ENCODE data around the gene REEP2. TPM values are rescaled to one million over a fixed set of nuclear protein-coding genes. Genes with fewer than 3 reads are reported as not detected.
"Not testable (repeated sequence)": the region's sequence is repeated elsewhere in the genome, so short reads cannot be mapped to it uniquely, and the experiment has no call there.

Gene REEP2
- total RNA-seq (under 1 TPM in 1 of 2 donors, not detected in 1; 0.40 TPM), total RNA-seq (0.23 to 0.46 reads per million in 2 donors)

DNA sequence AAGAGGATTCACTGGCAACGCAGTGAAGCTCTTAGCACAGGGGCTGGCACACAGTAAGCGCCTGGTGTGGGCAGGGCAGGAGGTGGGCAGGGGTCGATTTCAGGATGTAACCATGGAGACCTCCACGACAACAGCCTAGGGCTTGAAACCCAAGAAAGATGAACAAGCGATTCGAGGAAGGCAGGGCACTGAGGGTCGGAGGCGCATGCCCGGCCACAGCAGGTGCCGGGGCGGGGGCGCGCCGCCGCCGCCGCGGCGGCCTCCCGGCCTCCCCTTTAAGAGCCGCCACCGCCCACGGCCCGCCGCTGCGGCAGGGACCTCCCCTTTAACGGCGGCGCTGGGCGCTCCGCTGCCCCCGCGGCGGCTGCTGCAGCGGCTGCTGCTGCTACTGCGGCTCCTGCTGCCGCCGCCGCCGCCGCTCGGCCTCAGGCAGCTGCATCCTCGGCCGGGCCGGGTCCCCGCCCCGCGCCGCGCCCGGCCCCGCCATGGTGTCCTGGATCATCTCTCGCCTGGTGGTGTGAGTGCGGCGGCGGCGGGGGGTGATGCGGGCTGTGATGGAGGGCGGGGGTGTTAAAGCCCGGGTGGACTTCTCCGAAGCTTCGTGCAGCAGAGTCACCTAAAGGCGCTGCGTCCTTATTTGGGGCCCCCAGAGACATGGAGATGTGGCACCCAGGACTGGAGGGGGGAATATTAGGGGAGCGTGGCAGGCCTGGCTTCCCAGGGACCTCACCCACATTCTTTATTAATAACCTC lies at the start of gene REEP2:
Gene REEP2 (plus strand): TSS at position 334 of the 753 bp plus-strand sequence. CDS start 152 bp downstream, at position 486.
- H3K9me3 ChIP-seq (ENCODE audit: control insufficient read depth, low read length, poor library complexity, severe bottlenecking): no peaks in the 10 kb centered on the region
- DNase-seq: peak; percentile 43 to 59 (median 56)
- ATAC-seq: peak; percentile 90
- Mint-ChIP-seq H3K27me3 (no peaks in the 10 kb centered on the region), H3K4me3 (peak within 1 kb of the TSS; percentile 88), H3K36me3 (ENCODE audit: low read depth) (peaks cover 4% of the 10 kb centered on the region), H3K27ac (no peak within 1 kb of the TSS), H3K4me1 (peaks cover 14% of the 10 kb centered on the region)

DNA sequence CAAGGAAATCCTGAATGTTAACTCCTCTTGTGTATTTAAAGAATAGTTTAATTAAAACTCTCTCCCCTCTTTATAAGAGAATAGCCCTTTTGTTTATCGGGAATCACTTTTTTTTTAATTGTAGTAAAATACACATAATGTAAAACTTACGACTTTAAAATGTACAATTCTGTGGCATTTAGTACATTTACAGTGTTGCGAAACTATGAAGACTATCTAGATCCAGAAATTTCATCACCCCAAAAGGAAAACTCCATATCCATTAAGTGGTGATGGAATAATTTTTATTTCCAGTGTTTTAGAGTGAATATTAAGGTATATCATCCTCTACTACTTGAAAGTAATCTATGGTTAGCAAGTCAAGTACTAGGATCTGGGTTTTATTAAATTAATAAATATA lies 49.5 kb upstream of the REEP2 start:
- no peaks in the 10 kb centered on the region for H3K27me3 Mint-ChIP-seq
- no peak overlapping the region for H3K27ac Mint-ChIP-seq
- no peak overlapping the region for H3K4me3 Mint-ChIP-seq
- peaks cover 3% of the 10 kb centered on the region for H3K4me1 Mint-ChIP-seq
- DNase-seq (no peak), ATAC-seq (no peak)
- peaks cover 8% of the 10 kb centered on the region for H3K36me3 Mint-ChIP-seq (ENCODE audit: low read depth)
- H3K9me3 ChIP-seq (ENCODE audit: control insufficient read depth, low read length, poor library complexity, severe bottlenecking): no peaks in the 10 kb centered on the region

GRCh38 chr5:138389911-138390310 lies 48.9 kb upstream of the REEP2 start:
- not testable (repeated sequence) for H3K27ac Mint-ChIP-seq; ATAC-seq; H3K4me3 Mint-ChIP-seq; H3K9me3 ChIP-seq (ENCODE audit: control insufficient read depth, low read length, poor library complexity, severe bottlenecking); DNase-seq; H3K27me3 Mint-ChIP-seq; H3K4me1 Mint-ChIP-seq
- peaks cover 13% of the 10 kb centered on the region for H3K36me3 Mint-ChIP-seq (ENCODE audit: low read depth)

- no peak overlapping the region for H3K27ac Mint-ChIP-seq
Observed at GRCh38 chr5:138391859-138392386, 46.9 kb upstream of the REEP2 start.

GRCh38 chr5:138402640-138403039 lies 36.2 kb upstream of the REEP2 start:
- peak overlapping the region; percentile 72 for H3K27ac Mint-ChIP-seq
- no peaks in the 10 kb centered on the region for H3K9me3 ChIP-seq (ENCODE audit: control insufficient read depth, low read length, poor library complexity, severe bottlenecking)
- peaks cover 9% of the 10 kb centered on the region for H3K36me3 Mint-ChIP-seq (ENCODE audit: low read depth)
- ATAC-seq (no peak), DNase-seq (no peak)
- H3K27me3 Mint-ChIP-seq: no peaks in the 10 kb centered on the region
- H3K4me1 Mint-ChIP-seq: peaks cover 13% of the 10 kb centered on the region
- H3K4me3 Mint-ChIP-seq: no peak overlapping the region

More at GRCh38 chr5:138391859-138392386, 46.9 kb upstream of the REEP2 start:
- H3K4me1 Mint-ChIP-seq: peaks cover 10% of the 10 kb centered on the region
- H3K36me3 Mint-ChIP-seq (ENCODE audit: low read depth): peaks cover 16% of the 10 kb centered on the region
- no peaks in the 10 kb centered on the region for H3K9me3 ChIP-seq (ENCODE audit: control insufficient read depth, low read length, poor library complexity, severe bottlenecking)
- DNase-seq (no peak), ATAC-seq (no peak)
- H3K4me3 Mint-ChIP-seq: no peak overlapping the region
- H3K27me3 Mint-ChIP-seq: no peaks in the 10 kb centered on the region

GRCh38 chr5:138408023-138408422 lies 30.8 kb upstream of the REEP2 start:
- no peaks in the 10 kb centered on the region for H3K9me3 ChIP-seq (ENCODE audit: control insufficient read depth, low read length, poor library complexity, severe bottlenecking)
- ATAC-seq (peak; percentile 75), DNase-seq (no peak)
- H3K4me1 Mint-ChIP-seq: peaks cover 14% of the 10 kb centered on the region
- H3K36me3 Mint-ChIP-seq (ENCODE audit: low read depth): peaks cover 10% of the 10 kb centered on the region
- H3K27ac Mint-ChIP-seq: peak overlapping the region; percentile 90
- no peak overlapping the region for H3K4me3 Mint-ChIP-seq
- H3K27me3 Mint-ChIP-seq: no peaks in the 10 kb centered on the region

DNA sequence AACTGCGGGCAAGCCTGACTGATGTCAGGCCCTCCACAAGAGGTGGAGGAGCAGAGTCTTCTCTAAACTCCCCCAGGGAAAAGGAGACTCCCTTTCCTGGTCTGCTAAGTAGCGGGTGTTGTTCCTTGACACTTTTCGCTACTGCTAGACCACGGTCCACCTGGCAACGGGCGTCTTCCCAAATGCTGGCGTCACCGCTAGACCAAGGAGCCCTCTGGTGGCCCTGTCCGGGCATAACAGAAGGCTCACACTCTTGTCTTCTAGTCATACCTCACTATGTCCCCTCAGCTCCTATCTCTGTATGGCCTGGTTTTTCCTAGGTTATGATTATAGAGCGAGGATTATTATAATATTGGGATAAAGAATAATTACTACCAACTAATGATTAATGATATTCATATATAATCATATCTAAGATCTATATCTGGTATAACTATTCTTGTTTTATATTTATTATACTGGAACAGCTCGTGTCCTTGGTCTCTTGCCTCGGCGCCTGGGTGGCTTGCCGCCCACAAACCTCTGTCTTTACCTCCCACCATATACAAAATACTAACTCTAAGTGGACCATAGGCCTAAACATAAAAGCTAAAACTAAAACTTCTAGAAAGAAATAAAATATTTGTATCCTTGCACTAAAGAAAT lies 27.7 kb upstream of the REEP2 start:
- not testable (repeated sequence) for DNase-seq; H3K4me3 Mint-ChIP-seq; H3K9me3 ChIP-seq (ENCODE audit: control insufficient read depth, low read length, poor library complexity, severe bottlenecking); ATAC-seq; H3K27me3 Mint-ChIP-seq; H3K4me1 Mint-ChIP-seq; H3K27ac Mint-ChIP-seq; H3K36me3 Mint-ChIP-seq (ENCODE audit: low read depth)

DNA sequence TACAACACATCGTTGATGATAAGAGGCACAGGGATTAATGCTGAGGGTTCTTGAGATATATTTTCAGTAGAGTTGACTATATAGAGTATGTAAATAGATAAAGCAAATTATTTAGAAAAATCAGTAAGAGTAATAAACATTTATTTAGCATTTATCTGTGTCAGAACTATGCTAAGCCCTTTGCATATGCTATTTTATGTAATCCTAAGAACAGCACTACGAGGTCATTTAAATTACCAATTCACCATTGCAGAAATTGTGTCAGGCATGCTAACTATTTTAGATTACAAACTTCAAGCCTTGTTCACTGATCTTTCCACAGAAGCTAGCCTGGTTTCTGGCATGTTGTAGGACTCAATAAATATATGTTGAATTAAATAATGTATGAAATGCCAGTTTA lies 20.4 kb upstream of the REEP2 start:
- H3K4me1 Mint-ChIP-seq: peaks cover 5% of the 10 kb centered on the region

DNA sequence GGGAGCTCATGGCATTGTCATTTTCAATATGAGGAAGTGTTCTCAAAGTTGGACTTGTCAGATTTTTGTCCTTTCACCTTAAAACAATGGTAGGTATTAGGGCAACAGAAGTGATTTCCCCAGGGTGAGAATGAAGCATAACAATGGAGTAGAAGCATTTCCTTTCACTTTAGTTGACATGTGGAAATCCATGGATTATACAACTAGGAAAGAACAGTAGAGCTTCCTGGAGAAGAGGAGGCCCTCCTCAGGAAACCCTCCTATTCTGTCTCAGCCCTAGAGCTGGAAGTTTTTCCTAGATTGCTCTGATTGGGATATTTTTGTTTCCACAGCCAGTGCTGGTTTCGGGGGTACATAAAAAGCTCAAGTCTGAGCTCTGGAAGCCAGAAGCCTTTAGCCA lies 13.8 kb upstream of the REEP2 start:
- H3K27ac Mint-ChIP-seq: no peak overlapping the region
- DNase-seq (no peak), ATAC-seq (no peak)

More for the DNA sequence above, 20.4 kb upstream of the REEP2 start:
- H3K27me3 Mint-ChIP-seq: no peaks in the 10 kb centered on the region
- no peak overlapping the region for H3K27ac Mint-ChIP-seq
- H3K36me3 Mint-ChIP-seq (ENCODE audit: low read depth): peaks cover 8% of the 10 kb centered on the region
- DNase-seq: no peak
- no peaks in the 10 kb centered on the region for H3K9me3 ChIP-seq (ENCODE audit: control insufficient read depth, low read length, poor library complexity, severe bottlenecking)
- no peak for ATAC-seq
- no peak overlapping the region for H3K4me3 Mint-ChIP-seq

GRCh38 chr5:138435943-138436342 lies 2.9 kb upstream of the REEP2 start:
- DNase-seq (no peak), ATAC-seq (no peak)
- Mint-ChIP-seq H3K36me3 (ENCODE audit: low read depth) (peaks cover 4% of the 10 kb centered on the region), H3K4me3 (no peak overlapping the region), H3K27me3 (no peaks in the 10 kb centered on the region), H3K27ac (no peak overlapping the region), H3K4me1 (peaks cover 14% of the 10 kb centered on the region)
- no peaks in the 10 kb centered on the region for H3K9me3 ChIP-seq (ENCODE audit: control insufficient read depth, low read length, poor library complexity, severe bottlenecking)

More for the DNA sequence above, 13.8 kb upstream of the REEP2 start:
- no peaks in the 10 kb centered on the region for H3K27me3 Mint-ChIP-seq
- H3K9me3 ChIP-seq (ENCODE audit: control insufficient read depth, low read length, poor library complexity, severe bottlenecking): no peaks in the 10 kb centered on the region
- peaks cover 15% of the 10 kb centered on the region for H3K36me3 Mint-ChIP-seq (ENCODE audit: low read depth)
- H3K4me1 Mint-ChIP-seq: peaks cover 5% of the 10 kb centered on the region
- H3K4me3 Mint-ChIP-seq: no peak overlapping the region

- Mint-ChIP-seq H3K27me3 (no peaks in the 10 kb centered on the region), H3K27ac (no peak overlapping the region), H3K4me1 (peaks cover 14% of the 10 kb centered on the region), H3K36me3 (ENCODE audit: low read depth) (peaks cover 4% of the 10 kb centered on the region), H3K4me3 (peak overlapping the region; percentile 88)
- DNase-seq (no peak), ATAC-seq (no peak)
- no peaks in the 10 kb centered on the region for H3K9me3 ChIP-seq (ENCODE audit: control insufficient read depth, low read length, poor library complexity, severe bottlenecking)
Observed at GRCh38 chr5:138438003-138438723, 694 bp upstream of the REEP2 start.

- Mint-ChIP-seq H3K4me3 (peak overlapping the region; percentile 88), H3K27me3 (no peaks in the 10 kb centered on the region), H3K27ac (peak overlapping the region; percentile 62), H3K4me1 (peaks cover 14% of the 10 kb centered on the region), H3K36me3 (ENCODE audit: low read depth) (peaks cover 2% of the 10 kb centered on the region)
- no peak for ATAC-seq
- no peak for DNase-seq
- H3K9me3 ChIP-seq (ENCODE audit: control insufficient read depth, low read length, poor library complexity, severe bottlenecking): no peaks in the 10 kb centered on the region
Observed at GRCh38 chr5:138439477-138440158, 761 bp downstream of the REEP2 start.
